GM19397 (cell line): ENCODE measurements around the gene HMGN4.

Experiments used
- ATAC-seq: cut with Tn5 transposase; IDR thresholded peaks from one replicate; pipeline ENCODE4 v1.9.1; 2021; ENCODE audit warnings: mild to moderate bottlenecking, moderate library complexity; ENCODE audit not compliant: unreplicated experiment

Gene HMGN4

DNA sequence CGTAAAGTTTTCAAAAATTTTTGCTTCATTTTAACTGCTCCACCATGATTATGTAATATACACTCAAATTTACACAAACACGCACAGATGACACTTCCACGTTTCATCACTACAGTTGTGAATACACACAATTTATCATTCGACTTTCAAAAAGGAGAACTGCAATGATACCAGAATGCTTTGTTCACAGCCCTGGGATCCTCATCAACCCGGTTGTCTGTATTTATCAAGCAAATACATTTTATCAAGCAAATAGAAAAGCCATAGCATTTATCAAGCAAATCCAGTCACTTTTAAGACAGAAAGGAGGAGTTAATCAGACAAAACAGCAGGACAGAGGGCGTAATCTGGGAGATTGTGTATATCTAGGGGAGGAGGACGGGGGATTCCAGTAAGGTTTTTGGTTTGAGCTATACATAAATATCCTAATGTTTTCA, 38.3 kb downstream of the HMGN4 start:
- ATAC-seq: no peak

DNA sequence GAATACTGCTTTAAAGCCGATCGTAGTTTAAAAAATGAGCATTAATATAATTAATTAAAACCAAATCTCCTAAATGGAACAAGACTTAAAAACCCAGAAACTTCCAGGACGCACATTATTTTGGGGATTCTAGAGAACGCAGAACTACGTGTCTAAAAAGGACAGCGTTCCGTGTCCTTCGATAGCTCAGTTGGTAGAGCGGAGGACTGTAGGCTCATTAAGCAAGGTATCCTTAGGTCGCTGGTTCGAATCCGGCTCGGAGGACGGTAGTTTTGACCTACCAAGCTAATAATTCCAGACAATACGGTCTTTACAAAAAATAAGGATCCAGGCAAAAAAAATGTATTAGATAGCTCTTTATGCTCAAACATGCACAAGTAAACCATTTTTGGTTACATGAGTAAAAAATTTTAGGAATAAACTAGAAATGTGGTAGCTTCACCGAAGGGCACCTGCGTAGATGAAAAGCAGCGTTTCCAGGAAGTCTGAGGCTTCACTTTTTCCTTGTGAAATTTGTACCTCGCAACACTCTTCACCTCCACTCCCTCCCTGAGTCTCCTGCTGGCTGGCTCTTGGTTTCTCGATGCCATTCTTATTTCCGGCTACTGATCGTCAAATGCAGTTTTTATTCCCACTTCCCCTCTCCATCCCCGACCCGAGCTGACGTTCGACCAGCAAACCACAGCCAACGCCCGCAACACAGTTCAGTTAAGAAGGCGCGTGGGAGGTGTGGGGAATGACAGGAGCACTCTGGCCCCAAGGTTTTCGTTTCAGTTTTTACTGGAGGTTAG, 39.0 kb downstream of the HMGN4 start:
- ATAC-seq: no peak

DNA sequence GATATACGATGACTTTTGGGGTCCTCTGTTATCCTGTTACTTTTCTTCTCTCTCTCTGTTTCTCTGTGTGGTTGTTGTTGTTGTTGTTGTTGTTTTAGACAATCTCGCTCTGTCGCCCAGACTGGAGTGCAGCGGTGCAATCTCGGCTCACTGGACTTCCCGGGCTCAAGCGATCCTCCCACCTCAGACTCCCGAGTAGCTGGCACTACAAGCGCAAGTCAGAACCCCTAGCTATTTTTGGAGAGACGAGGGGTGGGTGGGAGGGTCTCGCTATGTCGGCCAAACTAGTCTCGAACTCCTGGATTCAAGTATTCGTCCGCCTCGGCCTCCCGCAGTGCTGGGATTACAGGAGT, 39.5 kb downstream of the HMGN4 start:
- no peak for ATAC-seq

DNA sequence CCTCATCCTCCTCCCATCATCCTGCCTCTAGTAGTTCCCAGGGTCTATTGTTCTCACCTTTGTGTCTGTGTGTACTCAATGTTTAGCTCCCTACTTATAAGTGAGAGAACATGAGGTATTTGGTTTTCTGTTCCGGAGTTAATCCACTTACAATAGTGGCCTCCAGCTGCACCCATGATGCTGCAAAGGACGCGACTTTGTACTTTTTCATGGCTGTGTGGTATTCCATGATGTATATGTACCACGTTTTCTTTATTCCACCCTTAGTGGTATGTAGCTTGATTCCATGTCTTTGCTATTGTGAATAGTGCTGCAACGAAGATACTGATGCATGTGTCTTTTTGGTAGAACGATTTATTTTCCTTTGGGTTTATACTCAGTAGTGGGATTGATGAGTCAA, 40.1 kb downstream of the HMGN4 start:
- no peak for ATAC-seq

DNA sequence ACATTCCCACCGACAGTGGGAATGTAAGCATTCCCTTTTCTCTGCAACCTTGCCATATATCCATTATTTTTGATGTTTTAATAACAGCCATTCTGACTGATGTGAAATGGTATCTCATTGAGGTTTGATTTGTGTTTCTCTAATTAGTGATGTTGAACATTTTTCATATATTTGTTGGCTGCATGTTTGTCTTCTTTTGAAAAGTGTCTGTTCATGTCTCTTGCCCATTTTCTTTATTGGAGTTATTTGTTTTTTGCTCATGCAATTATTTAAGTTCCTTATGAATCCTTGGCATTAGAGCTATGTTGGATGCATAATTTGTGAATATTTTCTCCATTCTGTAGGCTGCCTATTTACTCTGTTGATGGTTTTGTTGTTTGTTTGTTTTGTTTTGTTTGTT, 40.6 kb downstream of the HMGN4 start:
- no peak for ATAC-seq

DNA sequence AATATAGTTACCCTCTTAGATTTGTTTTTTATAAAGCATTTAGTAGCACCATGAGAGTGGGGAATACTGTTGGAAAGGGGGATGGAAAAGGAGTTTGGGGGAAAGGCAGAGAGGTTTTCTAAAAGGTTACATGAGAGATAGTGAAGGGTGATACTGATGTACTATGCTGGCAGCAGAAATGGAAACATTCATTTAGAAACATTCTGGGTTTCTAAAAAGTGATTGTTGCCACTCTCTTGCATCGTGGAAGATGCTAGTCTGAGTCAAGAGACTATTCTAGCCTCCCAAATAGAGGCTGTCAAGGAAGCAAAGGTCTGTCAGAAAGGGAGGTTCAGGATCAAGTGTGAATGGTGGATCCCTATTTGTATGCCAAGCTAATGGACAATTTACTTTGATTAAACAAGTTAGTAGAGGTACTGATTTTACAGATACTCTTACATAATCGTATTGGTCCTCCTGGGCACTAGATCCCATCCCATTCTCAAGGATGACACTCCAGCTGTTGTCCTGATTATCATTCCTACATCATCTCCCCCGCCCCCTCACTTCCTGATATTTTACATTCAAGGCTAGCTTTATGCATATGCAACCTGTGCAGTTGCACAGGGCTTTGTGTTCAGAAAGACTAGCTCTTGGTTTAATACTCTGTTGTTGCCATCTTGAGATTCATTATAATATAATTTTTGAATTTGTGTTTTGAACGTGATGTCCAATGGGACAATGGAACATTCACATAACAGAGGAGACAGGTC, 43.2 kb downstream of the HMGN4 start:
- ATAC-seq: no peak

DNA sequence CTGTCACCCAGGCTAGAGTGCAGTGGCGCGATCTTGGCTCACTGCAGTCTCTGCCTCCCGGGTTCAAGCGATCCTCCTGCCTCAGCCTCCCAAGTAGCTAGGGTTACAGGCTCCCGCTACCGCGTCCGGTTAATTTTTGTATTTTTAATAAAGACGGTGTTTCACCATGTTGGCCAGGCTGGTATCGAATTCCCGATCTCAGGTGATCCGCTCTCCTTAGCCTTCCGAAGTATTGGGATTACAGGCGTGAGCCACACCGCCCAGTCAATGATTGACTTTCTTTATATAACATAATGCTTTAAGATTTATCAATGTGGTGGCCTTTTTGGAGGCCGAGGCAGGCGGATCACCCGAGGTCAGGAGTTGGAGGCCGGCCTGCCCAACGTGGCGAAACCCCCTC, 50.8 kb downstream of the HMGN4 start:
- ATAC-seq: no peak

DNA sequence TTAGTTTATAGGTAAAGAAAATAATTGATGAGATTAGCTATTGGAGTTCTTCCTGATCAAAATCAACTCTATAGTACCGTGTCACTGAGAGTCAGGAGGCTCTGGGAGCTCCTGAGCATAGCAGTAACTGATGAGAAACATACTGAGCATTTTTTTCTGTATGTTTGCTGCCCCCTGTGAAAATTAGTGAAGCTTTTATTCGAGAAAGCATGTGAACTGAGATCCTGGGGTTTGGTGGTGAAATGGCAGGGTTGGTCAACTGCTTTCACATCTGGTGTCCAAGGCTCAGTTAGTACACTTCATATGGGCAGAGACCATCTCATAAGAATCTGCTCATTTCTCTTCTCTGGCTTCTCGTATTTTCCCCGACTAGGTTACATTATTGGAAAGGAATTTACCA, 54.5 kb downstream of the HMGN4 start:
- ATAC-seq: no peak

DNA sequence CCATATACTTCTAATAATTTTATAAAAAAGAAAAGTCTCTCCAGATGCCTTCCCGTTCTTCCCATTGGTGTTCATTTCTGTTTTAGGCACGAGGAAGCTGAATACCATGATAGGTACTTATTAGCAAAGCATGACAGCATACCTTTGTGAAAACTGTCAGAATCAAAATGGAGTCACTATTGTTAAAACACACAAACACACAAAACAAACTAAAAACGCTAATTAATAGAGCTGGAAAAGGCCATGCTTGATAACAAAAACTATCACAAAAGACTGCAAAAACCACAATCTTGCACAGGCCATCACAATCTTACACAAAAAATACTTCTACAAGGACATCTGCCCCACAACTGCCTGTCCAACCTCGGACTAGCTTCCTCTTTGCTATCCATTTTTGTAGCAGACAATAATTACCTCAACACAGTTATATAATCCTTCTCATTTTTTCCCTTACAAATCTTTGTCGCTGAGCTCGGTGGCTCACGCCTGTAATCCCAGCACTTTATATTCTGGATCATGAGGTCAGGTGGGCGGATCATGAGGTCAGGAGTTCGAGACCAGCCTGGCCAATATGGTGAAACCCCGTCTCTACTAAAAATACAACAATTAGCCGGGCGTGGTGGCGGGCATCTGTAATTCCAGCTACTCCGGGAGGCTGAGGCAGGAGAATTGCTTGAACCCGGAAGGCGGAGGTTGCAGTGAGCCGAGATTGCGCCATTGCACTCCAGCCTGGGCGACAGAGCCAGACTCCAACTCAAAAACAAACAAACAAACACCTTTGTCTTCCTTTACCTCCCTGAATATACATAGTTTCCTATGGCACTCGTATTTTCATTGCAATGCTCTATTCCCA, 55.3 kb downstream of the HMGN4 start:
- no peak for ATAC-seq

DNA sequence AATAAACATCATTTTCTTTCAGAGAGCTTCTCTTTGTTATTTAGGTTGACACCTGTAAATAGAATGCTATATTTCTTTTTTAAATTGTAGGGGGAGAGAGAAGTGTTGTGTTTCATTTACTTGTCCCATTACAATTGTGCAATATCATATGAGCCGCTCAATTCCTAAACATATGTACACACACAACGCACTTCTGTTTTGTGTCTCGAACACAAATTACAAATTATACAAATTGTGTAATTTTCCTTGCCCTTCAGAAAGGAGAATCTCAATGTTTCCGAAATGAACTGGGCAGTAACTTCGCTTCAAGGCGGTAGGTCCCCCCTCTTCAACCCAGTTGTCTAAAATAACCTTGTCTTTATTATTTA, 55.9 kb downstream of the HMGN4 start:
- ATAC-seq: no peak

DNA sequence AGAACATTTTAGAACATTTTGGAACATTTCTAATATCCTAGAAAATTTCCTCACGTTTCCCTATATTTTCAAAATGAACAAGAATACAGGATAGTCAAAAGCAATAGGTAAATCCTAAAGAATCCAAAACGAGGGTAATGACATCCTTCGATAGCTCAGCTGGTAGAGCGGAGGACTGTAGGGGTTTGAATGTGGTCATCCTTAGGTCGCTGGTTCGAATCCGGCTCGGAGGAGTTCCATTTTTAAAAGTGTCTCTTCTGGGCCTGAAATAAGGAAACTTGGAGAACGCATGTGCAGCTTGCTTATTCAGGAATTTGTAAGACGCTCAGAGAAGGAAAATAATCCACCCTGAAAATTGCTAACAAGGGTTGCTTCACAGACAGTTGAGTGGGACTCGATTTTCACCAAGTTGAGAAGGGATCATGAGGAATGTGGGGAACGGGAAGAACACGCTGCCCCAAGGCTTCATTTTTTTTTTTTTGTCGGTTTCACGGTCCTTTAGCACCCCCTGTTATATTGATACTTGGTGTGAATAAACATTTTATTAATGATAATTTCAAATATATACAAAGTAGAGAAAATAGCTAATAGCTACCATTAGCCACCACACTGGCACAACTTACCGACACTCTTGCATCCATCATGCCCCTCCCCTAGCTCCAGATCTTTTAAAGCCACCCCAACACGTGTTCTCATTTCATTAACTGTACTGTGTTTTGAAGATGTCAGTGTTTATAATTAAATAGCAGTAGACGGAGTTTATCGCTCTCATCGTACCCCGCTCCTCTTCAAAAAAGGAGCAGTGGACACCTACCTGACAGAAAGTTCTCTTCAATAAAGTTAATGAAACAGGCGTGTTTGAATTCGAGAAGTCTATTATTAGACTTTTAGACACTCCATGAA, 56.8 kb downstream of the HMGN4 start:
- ATAC-seq: no peak

DNA sequence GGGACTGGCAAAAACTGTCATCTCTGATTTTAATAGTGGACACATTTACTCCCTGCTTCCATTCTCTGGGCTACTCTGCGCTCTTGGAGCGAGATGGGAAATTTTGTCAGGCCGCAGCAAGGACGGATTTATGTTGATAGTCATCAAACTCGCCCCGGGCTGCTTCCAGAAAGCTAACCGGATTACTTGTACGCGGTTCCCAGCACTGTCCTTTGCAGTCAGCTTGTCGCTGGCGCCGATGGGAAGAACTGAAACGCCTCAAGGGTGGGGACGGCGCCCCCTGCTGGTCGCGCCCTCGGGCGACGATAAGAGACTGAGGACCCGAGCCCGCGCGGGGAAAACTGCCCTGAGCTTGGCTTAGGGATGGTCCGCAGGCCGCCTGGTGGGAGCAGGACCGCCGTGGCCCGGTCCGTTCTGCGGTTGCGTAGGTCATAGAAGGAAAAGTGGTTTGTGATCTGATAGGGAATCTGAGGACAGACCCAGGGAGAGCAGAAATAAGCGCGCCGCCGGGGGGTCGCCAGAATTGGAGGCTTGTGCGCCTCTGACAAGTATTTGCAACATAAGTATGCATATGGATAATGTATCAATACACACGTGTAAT, 57.6 kb downstream of the HMGN4 start:
- ATAC-seq: peak; percentile 54
